AG08396 (cell line): ENCODE results near the gene F5.
A peak's percentile ranks its signal among the peaks of the same experiment; 100 is the strongest.
"Not testable (repeated sequence)": the region's sequence is repeated elsewhere in the genome, so short reads cannot be mapped to it uniquely, and the experiment has no call there.

Source experiments
- DNase-seq: peaks from one replicate; pipeline ENCODE4 v3.0.0; 2012; ENCODE audit warnings: low spot score, mixed read lengths

The F5 gene

GRCh38 chr1:169538998-169539871 lies 47.0 kb downstream of the F5 start:
- peak; percentile 21 for DNase-seq

GRCh38 chr1:169534653-169535052 lies 51.6 kb downstream of the F5 start:
- DNase-seq, result no peak

GRCh38 chr1:169533528-169534190 lies 52.6 kb downstream of the F5 start:
- not testable (repeated sequence) for DNase-seq

GRCh38 chr1:169530448-169530847 lies 55.8 kb downstream of the F5 start:
- no peak for DNase-seq

GRCh38 chr1:169529068-169529642 lies 57.1 kb downstream of the F5 start:
- DNase-seq, result no peak

- no peak for DNase-seq
Observed at GRCh38 chr1:169528215-169529067, 57.8 kb downstream of the F5 start.

GRCh38 chr1:169527451-169528214 lies 58.6 kb downstream of the F5 start:
- DNase-seq, result no peak

GRCh38 chr1:169527001-169527400 lies 59.3 kb downstream of the F5 start:
- DNase-seq, result no peak

GRCh38 chr1:169526120-169526832 lies 60.0 kb downstream of the F5 start:
- no peak for DNase-seq

- DNase-seq, result no peak
Observed at GRCh38 chr1:169525391-169525790, 60.9 kb downstream of the F5 start.

GRCh38 chr1:169523904-169524303 lies 62.4 kb downstream of the F5 start:
- DNase-seq, result no peak

- no peak for DNase-seq
Observed at GRCh38 chr1:169521226-169521625, 65.1 kb downstream of the F5 start.

GRCh38 chr1:169517558-169518186 lies 68.6 kb downstream of the F5 start:
- no peak for DNase-seq

- DNase-seq, result no peak
Observed at GRCh38 chr1:169515641-169516040, 70.6 kb downstream of the F5 start.

- no peak for DNase-seq
Observed at GRCh38 chr1:169514566-169515270, 71.6 kb downstream of the F5 start.

GRCh38 chr1:169513208-169513607 lies 73.1 kb downstream of the F5 start:
- no peak for DNase-seq

- peak; percentile 31 for DNase-seq
Observed at GRCh38 chr1:169511316-169512005, 74.8 kb downstream of the F5 start.

- no peak for DNase-seq
Observed at GRCh38 chr1:169510060-169510459, 76.2 kb downstream of the F5 start.

- no peak for DNase-seq
Observed at GRCh38 chr1:169509354-169509753, 76.9 kb downstream of the F5 start.
